22Rv1 (cell line): Measurements from ENCODE around the gene CHKA.

Source experiments
- CTCF ChIP-seq: fragments of 450-650 bp; IDR thresholded peaks from 2 replicates; pipeline ENCODE4 v1.5.1; 2017; ENCODE audit warnings: mild to moderate bottlenecking
- ZFX ChIP-seq: fragments of 450-650 bp; IDR thresholded peaks from 2 replicates; pipeline ENCODE4 v1.6.1; 2017; ENCODE audit warnings: antibody characterized with exemption, borderline replicate concordance

DNA sequence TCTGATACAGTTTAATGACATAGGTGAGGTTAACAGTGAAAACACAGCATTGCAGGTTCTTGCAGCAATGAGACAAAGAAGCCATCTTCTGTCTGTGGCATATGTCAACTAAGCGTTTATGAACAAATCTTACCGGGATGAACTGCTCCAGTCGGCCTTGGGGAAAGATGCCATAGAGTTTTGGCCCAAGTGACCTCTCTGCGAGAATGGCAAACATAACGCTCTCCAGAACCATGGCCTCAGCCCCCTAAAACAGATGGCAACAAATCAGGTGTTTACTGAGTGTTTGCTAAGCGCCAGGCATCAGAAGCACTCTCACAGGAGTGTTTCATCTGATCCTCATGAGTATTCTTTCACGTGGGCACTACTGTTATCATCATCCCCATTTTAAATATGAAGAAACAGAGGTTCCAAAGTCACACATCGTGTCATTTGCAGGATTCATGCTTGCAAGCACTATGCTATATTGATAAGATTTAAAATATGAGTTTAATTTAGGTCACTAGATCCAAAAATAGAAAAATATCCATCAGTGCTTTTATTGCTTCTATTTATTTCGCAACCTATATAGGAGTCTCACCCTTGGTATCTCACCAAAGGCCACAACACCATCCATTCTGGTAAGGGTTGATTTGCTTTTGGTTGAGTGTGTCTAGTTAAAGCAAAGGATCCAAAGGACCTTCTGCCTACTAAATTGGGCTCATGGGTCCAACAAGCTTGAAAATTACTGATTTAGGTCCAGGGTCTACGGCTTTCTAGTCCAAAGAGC lies 46.4 kb downstream of the CHKA start:
- no peak for TF ChIP-seq CTCF
- TF ChIP-seq ZFX, result no peak
